ENCODE results near the gene RAD1.

DNA sequence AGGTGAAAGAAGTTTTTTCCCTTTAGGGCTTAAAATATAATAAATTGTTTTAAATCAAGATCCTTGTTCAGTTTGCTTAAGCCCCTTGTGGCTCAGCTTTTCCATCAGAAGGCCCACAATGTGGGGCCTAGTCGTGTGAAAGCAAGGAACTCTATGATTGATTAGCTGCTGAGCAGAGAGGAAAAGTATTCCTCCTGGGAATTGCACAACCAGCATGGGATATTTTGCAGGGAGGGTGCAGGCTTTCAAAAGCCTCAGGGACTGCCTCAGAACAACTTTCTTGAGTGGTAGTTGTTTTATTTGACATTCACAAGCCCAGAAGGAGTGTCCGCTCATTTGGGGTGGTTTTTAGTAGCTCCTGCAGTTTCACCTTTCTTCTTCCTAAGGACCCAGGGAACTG, 56.5 kb downstream of the RAD1 start:
- TF ChIP-seq ZNF384 (IDR thresholded peaks at IDR 0.05): no peak
- TF ChIP-seq, protein P1, sequence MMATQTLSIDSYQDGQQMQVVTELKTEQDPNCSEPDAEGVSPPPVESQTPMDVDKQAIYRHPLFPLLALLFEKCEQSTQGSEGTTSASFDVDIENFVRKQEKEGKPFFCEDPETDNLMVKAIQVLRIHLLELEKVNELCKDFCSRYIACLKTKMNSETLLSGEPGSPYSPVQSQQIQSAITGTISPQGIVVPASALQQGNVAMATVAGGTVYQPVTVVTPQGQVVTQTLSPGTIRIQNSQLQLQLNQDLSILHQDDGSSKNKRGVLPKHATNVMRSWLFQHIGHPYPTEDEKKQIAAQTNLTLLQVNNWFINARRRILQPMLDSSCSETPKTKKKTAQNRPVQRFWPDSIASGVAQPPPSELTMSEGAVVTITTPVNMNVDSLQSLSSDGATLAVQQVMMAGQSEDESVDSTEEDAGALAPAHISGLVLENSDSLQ (IDR thresholded peaks at IDR 0.05): no peak
- no peak for TF ChIP-seq FOXK2 (IDR thresholded peaks at IDR 0.05)
- TF ChIP-seq ELF4 (IDR thresholded peaks at IDR 0.05): no peak
- no peak for TF ChIP-seq CTBP1 (IDR thresholded peaks at IDR 0.05; ENCODE audit: borderline replicate concordance)
- no peak for TF ChIP-seq TARDBP (IDR thresholded peaks at IDR 0.05)
- no peak for TF ChIP-seq NFRKB (IDR thresholded peaks at IDR 0.05)

All from HEK293T (cell line).